NCI-H128 (cell line): Measurements from ENCODE around the gene PNRC1.
"Not testable (repeated sequence)": the region's sequence is repeated elsewhere in the genome, so short reads cannot be mapped to it uniquely, and the experiment has no call there.

Source experiments
- DNase-seq: peaks from one replicate; lab custom pipeline; 2025; ENCODE audit not compliant: unreplicated experiment; lab: John Stamatoyannopoulos, UW

Gene PNRC1

GRCh38 chr6:89058627-89059026, 21.9 kb upstream of the PNRC1 start:
- DNase-seq = no peak

GRCh38 chr6:89059227-89059626, 21.3 kb upstream of the PNRC1 start:
- DNase-seq = no peak

GRCh38 chr6:89063881-89064280, 16.7 kb upstream of the PNRC1 start:
- no peak for DNase-seq

GRCh38 chr6:89064931-89065330, 15.6 kb upstream of the PNRC1 start:
- not testable (repeated sequence) for DNase-seq

- DNase-seq = not testable (repeated sequence)
These were observed 14.4 kb upstream of the PNRC1 start for GRCh38 chr6:89066121-89066520.

- DNase-seq = no peak
These were observed 13.5 kb upstream of the PNRC1 start for GRCh38 chr6:89066940-89067646.

- DNase-seq = no peak
These were observed 12.8 kb upstream of the PNRC1 start for GRCh38 chr6:89067796-89068195.

GRCh38 chr6:89068695-89069094, 11.9 kb upstream of the PNRC1 start:
- DNase-seq = no peak

- no peak for DNase-seq
These were observed 10.9 kb upstream of the PNRC1 start for GRCh38 chr6:89069536-89070163.

- DNase-seq = no peak
These were observed 9.5 kb upstream of the PNRC1 start for GRCh38 chr6:89071036-89071435.

GRCh38 chr6:89073014-89073620, 7.4 kb upstream of the PNRC1 start:
- DNase-seq = no peak

GRCh38 chr6:89073840-89074239, 6.7 kb upstream of the PNRC1 start:
- no peak for DNase-seq

GRCh38 chr6:89079511-89080234, 878 bp upstream of the PNRC1 start:
- no peak for DNase-seq

GRCh38 chr6:89081129-89081422, 525 bp downstream of the PNRC1 start:
- no peak for DNase-seq

- DNase-seq = peak; percentile 91
These were observed 1.1 kb downstream of the PNRC1 start for GRCh38 chr6:89081423-89082322.

- DNase-seq = no peak
These were observed 1.9 kb downstream of the PNRC1 start for GRCh38 chr6:89082486-89082891.

GRCh38 chr6:89084542-89084941, 4.0 kb downstream of the PNRC1 start:
- no peak for DNase-seq

- no peak for DNase-seq
These were observed 4.4 kb downstream of the PNRC1 start for GRCh38 chr6:89084954-89085353.

GRCh38 chr6:89085409-89086205, 5.1 kb downstream of the PNRC1 start:
- DNase-seq = no peak

- DNase-seq = no peak
These were observed 7.3 kb downstream of the PNRC1 start for GRCh38 chr6:89087881-89088280.
